ENCODE data around the gene ZFP62. TPM values are rescaled to one million over a fixed set of nuclear protein-coding genes. Genes with fewer than 3 reads are reported as not detected.

The ZFP62 gene
- total RNA-seq, 4 donors from 2014 or later, result 8.5 to 43.6 (median 34.6) TPM

GRCh38 chr5:180839227-180839626 is 21.8 kb downstream of the ZFP62 start:
- no peak overlapping the region for H3K4me3 ChIP-seq
- intact Hi-C loops (cut with DNase I; ENCODE audit: low total_unique reads), result no loop called here
- H3K27me3 ChIP-seq, result no peaks in the 10 kb centered on the region
- DNase-seq, result no peak
- no peaks in the 10 kb centered on the region for H3K36me3 ChIP-seq
- no peaks in the 10 kb centered on the region for H3K4me1 ChIP-seq
- peaks cover 0 to 5% of the 10 kb centered on the region in 2 donors for H3K9me3 ChIP-seq
- no peak for TF ChIP-seq POLR2A (IDR thresholded peaks at IDR 0.05)
- TF ChIP-seq CTCF (IDR thresholded peaks at IDR 0.05), result no peak
- no peak overlapping the region for H3K27ac ChIP-seq

GRCh38 chr5:180837478-180837877 is 23.6 kb downstream of the ZFP62 start:
- intact Hi-C loops (cut with DNase I; ENCODE audit: low total_unique reads), result no loop called here
- DNase-seq, result no peak

GRCh38 chr5:180832638-180833068 is 28.4 kb downstream of the ZFP62 start:
- intact Hi-C loops (cut with DNase I; ENCODE audit: low total_unique reads), result no loop called here
- TF ChIP-seq CTCF (IDR thresholded peaks at IDR 0.05) (no peak), POLR2A (IDR thresholded peaks at IDR 0.05) (no peak)
- H3K27me3 ChIP-seq, result no peaks in the 10 kb centered on the region
- DNase-seq, result no peak
- H3K9me3 ChIP-seq, result no peaks in the 10 kb centered on the region
- H3K27ac ChIP-seq, result peak overlapping the region in 1 of 2 donors; percentile 94
- H3K4me1 ChIP-seq, result peaks cover 0 to 4% of the 10 kb centered on the region in 2 donors
- H3K4me3 ChIP-seq, result peak overlapping the region in 1 of 2 donors; percentile 75
- H3K36me3 ChIP-seq, result no peaks in the 10 kb centered on the region

More at GRCh38 chr5:180837478-180837877, 23.6 kb downstream of the ZFP62 start:
- Histone ChIP-seq H3K27me3 (no peaks in the 10 kb centered on the region), H3K27ac (no peak overlapping the region), H3K9me3 (peaks cover 0 to 5% of the 10 kb centered on the region in 2 donors), H3K4me1 (no peaks in the 10 kb centered on the region), H3K36me3 (no peaks in the 10 kb centered on the region), H3K4me3 (no peak overlapping the region)
- TF ChIP-seq CTCF (IDR thresholded peaks at IDR 0.05) (no peak), POLR2A (IDR thresholded peaks at IDR 0.05) (no peak)

GRCh38 chr5:180831139-180832093 is 29.7 kb downstream of the ZFP62 start:
- peak; percentile 83 to 87 for DNase-seq
- Histone ChIP-seq H3K36me3 (no peaks in the 10 kb centered on the region), H3K27ac (peak overlapping the region; percentile 94 to 97), H3K4me3 (peak overlapping the region; percentile 75 to 90), H3K9me3 (no peaks in the 10 kb centered on the region), H3K27me3 (no peaks in the 10 kb centered on the region), H3K4me1 (peaks cover 0 to 4% of the 10 kb centered on the region in 2 donors)
- TF ChIP-seq CTCF (IDR thresholded peaks at IDR 0.05) (peak; percentile 26 to 34 (median 30)), POLR2A (IDR thresholded peaks at IDR 0.05) (peak; percentile 66 to 84)
- intact Hi-C loops (cut with DNase I; ENCODE audit: low total_unique reads), result no loop called here

Data from uterus (tissue), 4 donors.